Measurements from ENCODE around the gene OR10A3.

DNA sequence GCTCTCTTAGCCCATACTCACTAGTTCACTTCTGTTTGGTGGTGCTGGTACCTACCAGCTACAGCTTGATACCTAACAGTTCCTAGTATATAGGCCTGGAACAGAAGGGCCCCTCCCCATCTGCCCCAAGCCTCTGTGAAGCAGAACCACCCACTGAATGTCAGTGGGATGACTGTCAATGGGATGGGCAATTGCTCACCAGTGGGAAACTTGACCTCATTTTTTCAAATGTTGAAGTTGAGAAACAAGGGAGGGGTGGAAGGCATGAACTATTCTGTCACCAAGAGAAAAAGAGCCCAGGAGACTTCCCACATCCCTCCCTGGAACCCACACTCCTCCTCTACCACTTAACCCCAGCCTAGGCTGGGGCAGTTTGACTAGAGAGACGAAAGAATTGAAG, 23.9 kb upstream of the OR10A3 start, which contains the start of gene NLRP10:
- TF ChIP-seq, protein P1, sequence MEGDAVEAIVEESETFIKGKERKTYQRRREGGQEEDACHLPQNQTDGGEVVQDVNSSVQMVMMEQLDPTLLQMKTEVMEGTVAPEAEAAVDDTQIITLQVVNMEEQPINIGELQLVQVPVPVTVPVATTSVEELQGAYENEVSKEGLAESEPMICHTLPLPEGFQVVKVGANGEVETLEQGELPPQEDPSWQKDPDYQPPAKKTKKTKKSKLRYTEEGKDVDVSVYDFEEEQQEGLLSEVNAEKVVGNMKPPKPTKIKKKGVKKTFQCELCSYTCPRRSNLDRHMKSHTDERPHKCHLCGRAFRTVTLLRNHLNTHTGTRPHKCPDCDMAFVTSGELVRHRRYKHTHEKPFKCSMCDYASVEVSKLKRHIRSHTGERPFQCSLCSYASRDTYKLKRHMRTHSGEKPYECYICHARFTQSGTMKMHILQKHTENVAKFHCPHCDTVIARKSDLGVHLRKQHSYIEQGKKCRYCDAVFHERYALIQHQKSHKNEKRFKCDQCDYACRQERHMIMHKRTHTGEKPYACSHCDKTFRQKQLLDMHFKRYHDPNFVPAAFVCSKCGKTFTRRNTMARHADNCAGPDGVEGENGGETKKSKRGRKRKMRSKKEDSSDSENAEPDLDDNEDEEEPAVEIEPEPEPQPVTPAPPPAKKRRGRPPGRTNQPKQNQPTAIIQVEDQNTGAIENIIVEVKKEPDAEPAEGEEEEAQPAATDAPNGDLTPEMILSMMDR (IDR thresholded peaks at IDR 0.05; ENCODE audit: control extremely low read depth in 1 of 3, insufficient read depth in 1 of 3, low read depth in 1 of 3, low read length in 3 of 3): no peak
- TF ChIP-seq POLR2A (IDR thresholded peaks at IDR 0.05; ENCODE audit: control extremely low read depth in 1 of 2, low read depth in 2 of 2, low read length in 2 of 2) (no peak), EP300 (IDR thresholded peaks at IDR 0.05; ENCODE audit: borderline replicate concordance in 1 of 2, low read depth in 2 of 2, low read length in 2 of 2) (no peak), RAD21 (IDR thresholded peaks at IDR 0.05 in 1 of 2, conservative IDR thresholded peaks at IDR 0.05 in 1 of 2; ENCODE audit: low read depth in 2 of 2, low read length in 2 of 2) (no peak), GTF2F1 (IDR thresholded peaks at IDR 0.05; ENCODE audit: borderline replicate concordance, low read depth, low read length) (no peak), JUND (IDR thresholded peaks at IDR 0.05; ENCODE audit: low read length) (no peak), JUN (IDR thresholded peaks at IDR 0.05; ENCODE audit: low read depth, low read length) (no peak), EZH2 (IDR thresholded peaks at IDR 0.05; ENCODE audit: low read depth, low read length, severe bottlenecking) (no peak), CHD1 (IDR thresholded peaks at IDR 0.05; ENCODE audit: low read depth, low read length) (no peak), BRCA1 (IDR thresholded peaks at IDR 0.05; ENCODE audit: low read depth, low read length) (no peak), TAF1 (IDR thresholded peaks at IDR 0.05; ENCODE audit: low read depth, low read length) (no peak)
- TF ChIP-seq, protein P2, sequence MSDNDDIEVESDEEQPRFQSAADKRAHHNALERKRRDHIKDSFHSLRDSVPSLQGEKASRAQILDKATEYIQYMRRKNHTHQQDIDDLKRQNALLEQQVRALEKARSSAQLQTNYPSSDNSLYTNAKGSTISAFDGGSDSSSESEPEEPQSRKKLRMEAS (IDR thresholded peaks at IDR 0.05): no peak
- TF ChIP-seq, protein P3, sequence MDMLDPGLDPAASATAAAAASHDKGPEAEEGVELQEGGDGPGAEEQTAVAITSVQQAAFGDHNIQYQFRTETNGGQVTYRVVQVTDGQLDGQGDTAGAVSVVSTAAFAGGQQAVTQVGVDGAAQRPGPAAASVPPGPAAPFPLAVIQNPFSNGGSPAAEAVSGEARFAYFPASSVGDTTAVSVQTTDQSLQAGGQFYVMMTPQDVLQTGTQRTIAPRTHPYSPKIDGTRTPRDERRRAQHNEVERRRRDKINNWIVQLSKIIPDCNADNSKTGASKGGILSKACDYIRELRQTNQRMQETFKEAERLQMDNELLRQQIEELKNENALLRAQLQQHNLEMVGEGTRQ (IDR thresholded peaks at IDR 0.05; ENCODE audit: low read length): no peak

All from H1 (cell line).